BLaER1 (cell line): Measurements from ENCODE around the gene HPS4.

Source experiments
- H3K27ac ChIP-seq: shearing (Covaris generic); formaldehyde crosslinking; 2 replicates; pipeline ENCODE4 v1.8.1; 2022
- H3K27me3 ChIP-seq: shearing (Covaris generic); formaldehyde crosslinking; 2 replicates; pipeline ENCODE4 v1.8.1; 2022
- H3K36me3 ChIP-seq: shearing (Covaris generic); formaldehyde crosslinking; 2 replicates; pipeline ENCODE4 v1.8.1; 2022
- H3K4me1 ChIP-seq: shearing (Covaris generic); formaldehyde crosslinking; 2 replicates; pipeline ENCODE4 v1.8.1; 2022
- H3K4me2 ChIP-seq: shearing (Covaris generic); formaldehyde crosslinking; 2 replicates; pipeline ENCODE4 v1.8.1; 2022
- H3K4me3 ChIP-seq: shearing (Covaris generic); formaldehyde crosslinking; 2 replicates; pipeline ENCODE4 v1.8.1; 2022
- H3K9ac ChIP-seq: shearing (Covaris generic); formaldehyde crosslinking; 2 replicates; pipeline ENCODE4 v1.8.1; 2022
- H3K9me3 ChIP-seq: shearing (Covaris generic); formaldehyde crosslinking; 2 replicates; pipeline ENCODE4 v1.8.1; 2022
- H4K20me1 ChIP-seq: shearing (Covaris generic); formaldehyde crosslinking; 2 replicates; pipeline ENCODE4 v1.8.1; 2022
- Cebpa-rat ChIP-seq: shearing (Covaris generic); IDR thresholded peaks from 2 replicates; pipeline ENCODE4 v1.8.1; 2022

The HPS4 gene

GRCh38 chr22:26484360-26484706 is 750 bp upstream of the HPS4 start:
- peaks cover 57% of the 10 kb centered on the region for H3K4me1 ChIP-seq
- no peak for TF ChIP-seq Cebpa-rat
- H3K4me3 ChIP-seq: peak overlapping the region; percentile 90
- H3K9ac ChIP-seq: peak overlapping the region; percentile 100
- no peaks in the 10 kb centered on the region for H3K27me3 ChIP-seq
- H3K27ac ChIP-seq: peak overlapping the region; percentile 98
- no peaks in the 10 kb centered on the region for H3K9me3 ChIP-seq
- H3K36me3 ChIP-seq: peaks cover 8% of the 10 kb centered on the region
- H3K4me2 ChIP-seq: peak overlapping the region; percentile 94
- no peaks in the 10 kb centered on the region for H4K20me1 ChIP-seq

- H3K36me3 ChIP-seq: peaks cover 4% of the 10 kb centered on the region
- no peaks in the 10 kb centered on the region for H3K27me3 ChIP-seq
- H3K4me3 ChIP-seq: peak overlapping the region; percentile 90
- peak overlapping the region; percentile 100 for H3K9ac ChIP-seq
- H3K9me3 ChIP-seq: no peaks in the 10 kb centered on the region
- H4K20me1 ChIP-seq: no peaks in the 10 kb centered on the region
- TF ChIP-seq Cebpa-rat: no peak
- peak overlapping the region; percentile 98 for H3K27ac ChIP-seq
- peak overlapping the region; percentile 94 for H3K4me2 ChIP-seq
- peaks cover 44% of the 10 kb centered on the region for H3K4me1 ChIP-seq
Measured at GRCh38 chr22:26483043-26483438, 542 bp downstream of the HPS4 start.

GRCh38 chr22:26482161-26482560 is 1.4 kb downstream of the HPS4 start:
- peak overlapping the region; percentile 98 for H3K27ac ChIP-seq
- no peak for TF ChIP-seq Cebpa-rat
- H3K9me3 ChIP-seq: no peaks in the 10 kb centered on the region
- H3K4me1 ChIP-seq: peaks cover 36% of the 10 kb centered on the region
- no peaks in the 10 kb centered on the region for H4K20me1 ChIP-seq
- H3K36me3 ChIP-seq: peaks cover 13% of the 10 kb centered on the region
- H3K4me2 ChIP-seq: peak overlapping the region; percentile 94
- no peaks in the 10 kb centered on the region for H3K27me3 ChIP-seq
- H3K9ac ChIP-seq: peak overlapping the region; percentile 100
- H3K4me3 ChIP-seq: peak overlapping the region; percentile 90

GRCh38 chr22:26481694-26482093 is 1.9 kb downstream of the HPS4 start:
- Histone ChIP-seq H3K4me3 (peak overlapping the region; percentile 90), H3K4me1 (peaks cover 31% of the 10 kb centered on the region)

GRCh38 chr22:26481112-26481693 is 2.4 kb downstream of the HPS4 start:
- Histone ChIP-seq H3K4me1 (peaks cover 26% of the 10 kb centered on the region), H4K20me1 (no peaks in the 10 kb centered on the region), H3K36me3 (peaks cover 22% of the 10 kb centered on the region), H3K4me3 (peak overlapping the region; percentile 90), H3K9ac (peak overlapping the region; percentile 100), H3K4me2 (peak overlapping the region; percentile 94), H3K9me3 (no peaks in the 10 kb centered on the region), H3K27ac (peak overlapping the region; percentile 98), H3K27me3 (no peaks in the 10 kb centered on the region)
- no peak for TF ChIP-seq Cebpa-rat

More at GRCh38 chr22:26481694-26482093, 1.9 kb downstream of the HPS4 start:
- TF ChIP-seq Cebpa-rat: no peak
- Histone ChIP-seq H3K9ac (peak overlapping the region; percentile 100), H3K36me3 (peaks cover 17% of the 10 kb centered on the region), H4K20me1 (no peaks in the 10 kb centered on the region), H3K9me3 (no peaks in the 10 kb centered on the region), H3K27ac (peak overlapping the region; percentile 98), H3K27me3 (no peaks in the 10 kb centered on the region), H3K4me2 (peak overlapping the region; percentile 94)

- peak overlapping the region; percentile 94 for H3K4me2 ChIP-seq
- peak overlapping the region; percentile 98 for H3K27ac ChIP-seq
- H3K9ac ChIP-seq: peak overlapping the region; percentile 100
- H3K9me3 ChIP-seq: no peaks in the 10 kb centered on the region
- H3K4me1 ChIP-seq: peaks cover 20% of the 10 kb centered on the region
- H3K27me3 ChIP-seq: no peaks in the 10 kb centered on the region
- TF ChIP-seq Cebpa-rat: no peak
- peaks cover 29% of the 10 kb centered on the region for H3K36me3 ChIP-seq
- H3K4me3 ChIP-seq: peak overlapping the region; percentile 90
- H4K20me1 ChIP-seq: no peaks in the 10 kb centered on the region
Measured at GRCh38 chr22:26480611-26480932, 3.0 kb downstream of the HPS4 start.

GRCh38 chr22:26479792-26480610 is 3.6 kb downstream of the HPS4 start:
- Histone ChIP-seq H3K4me2 (peak overlapping the region; percentile 94), H3K9ac (peak overlapping the region; percentile 100), H3K4me3 (peak overlapping the region; percentile 90), H3K27me3 (no peaks in the 10 kb centered on the region), H3K36me3 (peaks cover 34% of the 10 kb centered on the region), H3K27ac (peak overlapping the region; percentile 98), H3K9me3 (no peaks in the 10 kb centered on the region), H4K20me1 (peaks cover 2% of the 10 kb centered on the region; the same call in 1 of the 2 replicates), H3K4me1 (peaks cover 14% of the 10 kb centered on the region)
- TF ChIP-seq Cebpa-rat: peak; percentile 54; the same call in 1 of the 2 replicates

- Histone ChIP-seq H3K27me3 (no peaks in the 10 kb centered on the region), H3K4me2 (peak overlapping the region; percentile 94), H3K9ac (peak overlapping the region; percentile 100), H3K9me3 (no peaks in the 10 kb centered on the region), H3K27ac (peak overlapping the region; percentile 98), H3K36me3 (peaks cover 42% of the 10 kb centered on the region), H3K4me1 (peaks cover 9% of the 10 kb centered on the region), H3K4me3 (peak overlapping the region; percentile 90), H4K20me1 (peaks cover 10% of the 10 kb centered on the region)
- TF ChIP-seq Cebpa-rat: no peak
Measured at GRCh38 chr22:26479043-26479791, 4.4 kb downstream of the HPS4 start.

- Histone ChIP-seq H3K36me3 (peaks cover 61% of the 10 kb centered on the region), H3K27ac (peak overlapping the region; percentile 98), H3K27me3 (no peaks in the 10 kb centered on the region), H4K20me1 (peaks cover 28% of the 10 kb centered on the region), H3K9ac (peak overlapping the region; percentile 100), H3K9me3 (no peaks in the 10 kb centered on the region), H3K4me2 (peak overlapping the region; percentile 94), H3K4me3 (peak overlapping the region; percentile 90), H3K4me1 (peaks cover 22% of the 10 kb centered on the region)
- no peak for TF ChIP-seq Cebpa-rat
Measured at GRCh38 chr22:26477341-26477731, 6.2 kb downstream of the HPS4 start.
